Breast epithelium (tissue), 4 donors: ENCODE measurements around the gene YJU2. TPM values are rescaled to one million over a fixed set of nuclear protein-coding genes. Genes with fewer than 3 reads are reported as not detected.
"Not testable (repeated sequence)": the region's sequence is repeated elsewhere in the genome, so short reads cannot be mapped to it uniquely, and the experiment has no call there.

ENCODE experiments used
- DNase-seq, 2 donors: peaks; one replicate each; pipeline ENCODE4 v3.0.0-alpha.2; 2019; ENCODE audit warnings: low spot score in 2 of 2
- H3K27ac ChIP-seq, 2 donors: fragments of 200-600 bp; sonication (generic) in 1 of 2; one replicate each; pipeline ENCODE4 v1.5.1; 2016 to 2019; ENCODE audit warnings: mild to moderate bottlenecking in 1 of 2
- H3K27me3 ChIP-seq, 2 donors: fragments of 200-600 bp; sonication (generic) in 1 of 2; one replicate each; pipeline versions ENCODE4 v1.5.1 to v1.6.0; 2017 to 2019; ENCODE audit warnings: control low read depth in 1 of 2, mild to moderate bottlenecking in 1 of 2
- H3K36me3 ChIP-seq: fragments of 200-600 bp; one replicate; pipeline ENCODE4 v1.5.1; 2019
- H3K4me1 ChIP-seq, 2 donors: fragments of 200-600 bp; sonication (generic); one replicate each; pipeline ENCODE4 v1.5.1; 2016 to 2019; ENCODE audit warnings: control low read depth in 1 of 2
- H3K4me3 ChIP-seq, 3 donors: fragments of 200-600 bp; sonication (generic); 1 replicate in 2 of 3; 2 replicates in 1 of 3; pipeline ENCODE4 v1.5.1; 2016 to 2019; ENCODE audit warnings: mild to moderate bottlenecking in 3 of 3, moderate library complexity in 2 of 3
- H3K9me3 ChIP-seq, 2 donors: fragments of 200-600 bp; sonication (generic) in 1 of 2; one replicate each; pipeline ENCODE4 v1.5.1; 2016 to 2019; ENCODE audit warnings: control low read depth in 1 of 2
- CTCF ChIP-seq, 3 donors: fragments of 450-650 bp; IDR thresholded peaks; one replicate each; pipeline ENCODE4 v1.5.1; 2016 to 2017; ENCODE audit warnings: antibody characterized with exemption in 3 of 3, mild to moderate bottlenecking in 3 of 3, moderate library complexity in 3 of 3
- POLR2A ChIP-seq: fragments of 450-650 bp; IDR thresholded peaks from one replicate; pipeline ENCODE4 v1.6.1; 2016; ENCODE audit warnings: antibody characterized with exemption, mild to moderate bottlenecking, moderate library complexity
- POLR2AphosphoS5 ChIP-seq, 3 donors: sonication (generic); formaldehyde crosslinking; IDR thresholded peaks; one replicate each; pipeline ENCODE4 v1.6.1; 2017; ENCODE audit warnings: antibody characterized with exemption in 3 of 3
- intact Hi-C: fragments of 100-400 bp; cut with DNase I; formaldehyde crosslinking; loops from one replicate; pipeline ENCODE4 v1.15.1; 2023; ENCODE audit warnings: low total_unique reads
- total RNA-seq, 3 donors: library from RNA; depleted of rRNA; stranded (reverse); fragments of >200 nt; gene quantifications; one replicate each; pipeline ENCODE4 v1.1.0, GENCODE V29; 2016

Gene YJU2
- total RNA-seq, 3 donors from 2014 or later: 18.9 to 24.6 (median 24.4) TPM

- no peaks in the 10 kb centered on the region for H3K4me1 ChIP-seq
- no peak overlapping the region for H3K4me3 ChIP-seq
- intact Hi-C loops: no loop called here
- H3K9me3 ChIP-seq: peaks cover 7 to 9% of the 10 kb centered on the region in 2 donors
- peaks cover 0 to 8% of the 10 kb centered on the region in 2 donors for H3K27me3 ChIP-seq
- TF ChIP-seq POLR2AphosphoS5 (IDR thresholded peaks at IDR 0.05): no peak
- TF ChIP-seq POLR2A: no peak
- DNase-seq: no peak
- no peaks in the 10 kb centered on the region for H3K36me3 ChIP-seq
- no peak overlapping the region for H3K27ac ChIP-seq
Measured at GRCh38 chr19:4238831-4239230, 8.0 kb upstream of the YJU2 start.

GRCh38 chr19:4241824-4242430 is 5.0 kb upstream of the YJU2 start:
- intact Hi-C loops: no loop called here

GRCh38 chr19:4245938-4246337 is 942 bp upstream of the YJU2 start:
- H3K4me3 ChIP-seq, H3K9me3 ChIP-seq, H3K4me1 ChIP-seq, H3K27me3 ChIP-seq, DNase-seq, H3K27ac ChIP-seq, H3K36me3 ChIP-seq, intact Hi-C loops: not testable (repeated sequence)

More at GRCh38 chr19:4241824-4242430, 5.0 kb upstream of the YJU2 start:
- Histone ChIP-seq H3K4me1 (no peaks in the 10 kb centered on the region), H3K4me3 (no peak overlapping the region), H3K27me3 (peaks cover 0 to 2% of the 10 kb centered on the region in 2 donors), H3K27ac (no peak overlapping the region), H3K9me3 (peaks cover 7 to 9% of the 10 kb centered on the region in 2 donors), H3K36me3 (no peaks in the 10 kb centered on the region)
- TF ChIP-seq POLR2AphosphoS5 (IDR thresholded peaks at IDR 0.05) (no peak), POLR2A (no peak), CTCF (IDR thresholded peaks at IDR 0.05) (no peak)
- DNase-seq: no peak

- H3K4me3 ChIP-seq: no peak overlapping the region
Measured at GRCh38 chr19:4256563-4256962, 9.7 kb downstream of the YJU2 start.

GRCh38 chr19:4257025-4257424 is 10.1 kb downstream of the YJU2 start:
- TF ChIP-seq CTCF (IDR thresholded peaks at IDR 0.05) (no peak), POLR2A (no peak), POLR2AphosphoS5 (IDR thresholded peaks at IDR 0.05) (no peak)
- H3K9me3 ChIP-seq: peaks cover 5 to 8% of the 10 kb centered on the region in 2 donors
- H3K27me3 ChIP-seq: no peaks in the 10 kb centered on the region
- no peaks in the 10 kb centered on the region for H3K4me1 ChIP-seq
- intact Hi-C loops: loop anchor here (5.0 kb wide), 1 partner anchor 80 kb away; the partner anchor contains the start of gene STAP2
- H3K27ac ChIP-seq: no peak overlapping the region
- no peak overlapping the region for H3K4me3 ChIP-seq
- DNase-seq: no peak
- H3K36me3 ChIP-seq: peaks cover 15% of the 10 kb centered on the region

More at GRCh38 chr19:4256563-4256962, 9.7 kb downstream of the YJU2 start:
- Histone ChIP-seq H3K4me1 (no peaks in the 10 kb centered on the region), H3K27ac (no peak overlapping the region), H3K9me3 (peaks cover 5 to 8% of the 10 kb centered on the region in 2 donors), H3K36me3 (peaks cover 15% of the 10 kb centered on the region), H3K27me3 (no peaks in the 10 kb centered on the region)
- TF ChIP-seq CTCF (IDR thresholded peaks at IDR 0.05) (no peak), POLR2AphosphoS5 (IDR thresholded peaks at IDR 0.05) (no peak), POLR2A (no peak)
- intact Hi-C loops: loop anchor here (5.0 kb wide), 1 partner anchor 81 kb away; the partner anchor contains the start of gene STAP2
- DNase-seq: no peak

GRCh38 chr19:4258181-4258580 is 11.3 kb downstream of the YJU2 start:
- no peaks in the 10 kb centered on the region for H3K4me1 ChIP-seq
- TF ChIP-seq CTCF (IDR thresholded peaks at IDR 0.05) (no peak), POLR2AphosphoS5 (IDR thresholded peaks at IDR 0.05) (no peak), POLR2A (no peak)
- no peaks in the 10 kb centered on the region for H3K27me3 ChIP-seq
- H3K9me3 ChIP-seq: peaks cover 5 to 8% of the 10 kb centered on the region in 2 donors
- H3K27ac ChIP-seq: no peak overlapping the region
- H3K4me3 ChIP-seq: no peak overlapping the region
- DNase-seq: no peak
- intact Hi-C loops: loop anchor here (5.0 kb wide), 1 partner anchor 79 kb away; the partner anchor contains the start of gene STAP2
- peaks cover 15% of the 10 kb centered on the region for H3K36me3 ChIP-seq
